ENCODE data around the gene ITLN2.

Gene ITLN2

GRCh38 chr1:160979286-160979685, 24.7 kb upstream of the ITLN2 start:
- no peaks in the 10 kb centered on the region for H3K27me3 ChIP-seq (ENCODE audit: control insufficient read depth, insufficient read depth, low read length)
- no peak overlapping the region for H3K27ac ChIP-seq (ENCODE audit: low read depth, low read length)
- H3K9ac ChIP-seq (ENCODE audit: low read length), result no peak overlapping the region

GRCh38 chr1:160978510-160978927, 23.9 kb upstream of the ITLN2 start:
- Histone ChIP-seq H3K27me3 (ENCODE audit: control insufficient read depth, insufficient read depth, low read length) (no peaks in the 10 kb centered on the region), H3K9ac (ENCODE audit: low read length) (no peak overlapping the region), H3K27ac (ENCODE audit: low read depth, low read length) (no peak overlapping the region), H3K36me3 (ENCODE audit: control insufficient read depth, insufficient read depth, low read length) (no peaks in the 10 kb centered on the region), H3K4me1 (ENCODE audit: control insufficient read depth, insufficient read depth, low read length) (no peaks in the 10 kb centered on the region), H3K4me3 (ENCODE audit: low read length) (no peak overlapping the region)

More at GRCh38 chr1:160979286-160979685, 24.7 kb upstream of the ITLN2 start:
- Histone ChIP-seq H3K4me1 (ENCODE audit: control insufficient read depth, insufficient read depth, low read length) (no peaks in the 10 kb centered on the region), H3K4me3 (ENCODE audit: low read length) (no peak overlapping the region), H3K36me3 (ENCODE audit: control insufficient read depth, insufficient read depth, low read length) (no peaks in the 10 kb centered on the region)

- Histone ChIP-seq H3K9ac (ENCODE audit: low read length) (no peak overlapping the region), H3K4me1 (ENCODE audit: control insufficient read depth, insufficient read depth, low read length) (no peaks in the 10 kb centered on the region)
Observed at GRCh38 chr1:160975026-160975425, 20.4 kb upstream of the ITLN2 start.

GRCh38 chr1:160973491-160973890, 18.9 kb upstream of the ITLN2 start:
- no peaks in the 10 kb centered on the region for H3K27me3 ChIP-seq (ENCODE audit: control insufficient read depth, insufficient read depth, low read length)
- H3K4me1 ChIP-seq (ENCODE audit: control insufficient read depth, insufficient read depth, low read length), result no peaks in the 10 kb centered on the region
- H3K9ac ChIP-seq (ENCODE audit: low read length), result no peak overlapping the region
- H3K36me3 ChIP-seq (ENCODE audit: control insufficient read depth, insufficient read depth, low read length), result no peaks in the 10 kb centered on the region
- H3K27ac ChIP-seq (ENCODE audit: low read depth, low read length), result no peak overlapping the region
- no peak overlapping the region for H3K4me3 ChIP-seq (ENCODE audit: low read length)

More at GRCh38 chr1:160975026-160975425, 20.4 kb upstream of the ITLN2 start:
- H3K4me3 ChIP-seq (ENCODE audit: low read length), result no peak overlapping the region
- no peaks in the 10 kb centered on the region for H3K27me3 ChIP-seq (ENCODE audit: control insufficient read depth, insufficient read depth, low read length)
- no peak overlapping the region for H3K27ac ChIP-seq (ENCODE audit: low read depth, low read length)
- H3K36me3 ChIP-seq (ENCODE audit: control insufficient read depth, insufficient read depth, low read length), result no peaks in the 10 kb centered on the region

GRCh38 chr1:160972939-160973338, 18.3 kb upstream of the ITLN2 start:
- Histone ChIP-seq H3K27me3 (ENCODE audit: control insufficient read depth, insufficient read depth, low read length) (no peaks in the 10 kb centered on the region), H3K4me3 (ENCODE audit: low read length) (no peak overlapping the region), H3K27ac (ENCODE audit: low read depth, low read length) (no peak overlapping the region), H3K4me1 (ENCODE audit: control insufficient read depth, insufficient read depth, low read length) (no peaks in the 10 kb centered on the region), H3K36me3 (ENCODE audit: control insufficient read depth, insufficient read depth, low read length) (no peaks in the 10 kb centered on the region), H3K9ac (ENCODE audit: low read length) (no peak overlapping the region)

- no peaks in the 10 kb centered on the region for H3K36me3 ChIP-seq (ENCODE audit: control insufficient read depth, insufficient read depth, low read length)
- H3K9ac ChIP-seq (ENCODE audit: low read length), result no peak overlapping the region
- no peak overlapping the region for H3K27ac ChIP-seq (ENCODE audit: low read depth, low read length)
- no peaks in the 10 kb centered on the region for H3K4me1 ChIP-seq (ENCODE audit: control insufficient read depth, insufficient read depth, low read length)
- H3K27me3 ChIP-seq (ENCODE audit: control insufficient read depth, insufficient read depth, low read length), result no peaks in the 10 kb centered on the region
- H3K4me3 ChIP-seq (ENCODE audit: low read length), result no peak overlapping the region
Observed at GRCh38 chr1:160971618-160972056, 17.0 kb upstream of the ITLN2 start.

GRCh38 chr1:160963521-160963920, 8.9 kb upstream of the ITLN2 start:
- H3K27me3 ChIP-seq (ENCODE audit: control insufficient read depth, insufficient read depth, low read length), result no peaks in the 10 kb centered on the region
- H3K4me1 ChIP-seq (ENCODE audit: control insufficient read depth, insufficient read depth, low read length), result no peaks in the 10 kb centered on the region
- no peak overlapping the region for H3K4me3 ChIP-seq (ENCODE audit: low read length)
- no peak overlapping the region for H3K27ac ChIP-seq (ENCODE audit: low read depth, low read length)
- H3K36me3 ChIP-seq (ENCODE audit: control insufficient read depth, insufficient read depth, low read length), result no peaks in the 10 kb centered on the region
- H3K9ac ChIP-seq (ENCODE audit: low read length), result no peak overlapping the region

- no peak overlapping the region for H3K27ac ChIP-seq (ENCODE audit: low read depth, low read length)
- no peaks in the 10 kb centered on the region for H3K4me1 ChIP-seq (ENCODE audit: control insufficient read depth, insufficient read depth, low read length)
- no peaks in the 10 kb centered on the region for H3K36me3 ChIP-seq (ENCODE audit: control insufficient read depth, insufficient read depth, low read length)
- no peak overlapping the region for H3K9ac ChIP-seq (ENCODE audit: low read length)
- no peak overlapping the region for H3K4me3 ChIP-seq (ENCODE audit: low read length)
- H3K27me3 ChIP-seq (ENCODE audit: control insufficient read depth, insufficient read depth, low read length), result no peaks in the 10 kb centered on the region
Observed at GRCh38 chr1:160961419-160961818, 6.8 kb upstream of the ITLN2 start.

GRCh38 chr1:160956966-160957365, 2.4 kb upstream of the ITLN2 start:
- H3K27ac ChIP-seq (ENCODE audit: low read depth, low read length), result no peak overlapping the region
- H3K36me3 ChIP-seq (ENCODE audit: control insufficient read depth, insufficient read depth, low read length), result no peaks in the 10 kb centered on the region
- H3K4me1 ChIP-seq (ENCODE audit: control insufficient read depth, insufficient read depth, low read length), result no peaks in the 10 kb centered on the region
- no peaks in the 10 kb centered on the region for H3K27me3 ChIP-seq (ENCODE audit: control insufficient read depth, insufficient read depth, low read length)
- no peak overlapping the region for H3K9ac ChIP-seq (ENCODE audit: low read length)
- H3K4me3 ChIP-seq (ENCODE audit: low read length), result no peak overlapping the region

- no peaks in the 10 kb centered on the region for H3K27me3 ChIP-seq (ENCODE audit: control insufficient read depth, insufficient read depth, low read length)
- H3K9ac ChIP-seq (ENCODE audit: low read length), result no peak overlapping the region
- no peaks in the 10 kb centered on the region for H3K36me3 ChIP-seq (ENCODE audit: control insufficient read depth, insufficient read depth, low read length)
- no peaks in the 10 kb centered on the region for H3K4me1 ChIP-seq (ENCODE audit: control insufficient read depth, insufficient read depth, low read length)
- no peak overlapping the region for H3K4me3 ChIP-seq (ENCODE audit: low read length)
- H3K27ac ChIP-seq (ENCODE audit: low read depth, low read length), result no peak overlapping the region
Observed at GRCh38 chr1:160953030-160953429, 1.6 kb downstream of the ITLN2 start.

- Histone ChIP-seq H3K27ac (ENCODE audit: low read depth, low read length) (no peak overlapping the region), H3K36me3 (ENCODE audit: control insufficient read depth, insufficient read depth, low read length) (no peaks in the 10 kb centered on the region), H3K9ac (ENCODE audit: low read length) (no peak overlapping the region), H3K4me3 (ENCODE audit: low read length) (no peak overlapping the region), H3K27me3 (ENCODE audit: control insufficient read depth, insufficient read depth, low read length) (no peaks in the 10 kb centered on the region), H3K4me1 (ENCODE audit: control insufficient read depth, insufficient read depth, low read length) (no peaks in the 10 kb centered on the region)
Observed at GRCh38 chr1:160952129-160952510, 2.5 kb downstream of the ITLN2 start.

GRCh38 chr1:160951443-160952128, 3.0 kb downstream of the ITLN2 start:
- Histone ChIP-seq H3K4me3 (ENCODE audit: low read length) (no peak overlapping the region), H3K9ac (ENCODE audit: low read length) (no peak overlapping the region), H3K4me1 (ENCODE audit: control insufficient read depth, insufficient read depth, low read length) (no peaks in the 10 kb centered on the region), H3K36me3 (ENCODE audit: control insufficient read depth, insufficient read depth, low read length) (no peaks in the 10 kb centered on the region), H3K27ac (ENCODE audit: low read depth, low read length) (no peak overlapping the region), H3K27me3 (ENCODE audit: control insufficient read depth, insufficient read depth, low read length) (no peaks in the 10 kb centered on the region)

- Histone ChIP-seq H3K9ac (ENCODE audit: low read length) (no peak overlapping the region), H3K4me1 (ENCODE audit: control insufficient read depth, insufficient read depth, low read length) (no peaks in the 10 kb centered on the region), H3K27me3 (ENCODE audit: control insufficient read depth, insufficient read depth, low read length) (no peaks in the 10 kb centered on the region), H3K27ac (ENCODE audit: low read depth, low read length) (no peak overlapping the region), H3K4me3 (ENCODE audit: low read length) (no peak overlapping the region), H3K36me3 (ENCODE audit: control insufficient read depth, insufficient read depth, low read length) (no peaks in the 10 kb centered on the region)
Observed at GRCh38 chr1:160950657-160951056, 4.0 kb downstream of the ITLN2 start.

Data from rectal smooth muscle tissue (tissue), 1 donor.